Nephron (organoid): ENCODE measurements around the gene SCAI.
"Not testable (repeated sequence)": the region's sequence is repeated elsewhere in the genome, so short reads cannot be mapped to it uniquely, and the experiment has no call there.

Experiments
- H3K27ac Mint-ChIP-seq, 3 experiments: 2 replicates each; pipeline ENCODE4 v1.8.0; 2020; ENCODE audit warnings: mixed read lengths in 3 of 3, mild to moderate bottlenecking in 2 of 3, moderate library complexity in 1 of 3
- H3K27me3 Mint-ChIP-seq: 2 replicates; pipeline ENCODE4 v1.8.0; 2021; ENCODE audit warnings: low read depth, mild to moderate bottlenecking, moderate library complexity, mixed read lengths
- H3K36me3 Mint-ChIP-seq: 2 replicates; pipeline ENCODE4 v1.8.0; 2020; ENCODE audit warnings: low read depth, mixed read lengths
- H3K4me1 Mint-ChIP-seq: 2 replicates; pipeline ENCODE4 v1.8.0; 2020; ENCODE audit warnings: mixed read lengths
- H3K4me3 Mint-ChIP-seq, 3 experiments: 2 replicates each; pipeline ENCODE4 v1.8.0; 2020; ENCODE audit warnings: mild to moderate bottlenecking in 3 of 3, mixed read lengths in 3 of 3, moderate library complexity in 2 of 3
- H3K9me3 Mint-ChIP-seq: 2 replicates; pipeline ENCODE4 v1.8.0; 2020; ENCODE audit warnings: mixed read lengths
- CTCF ChIP-seq, 3 experiments: fragments of 200-600 bp; sonication (generic); IDR thresholded peaks; one replicate each; pipeline ENCODE4 v1.5.0; 2021; ENCODE audit warnings: antibody characterized with exemption in 3 of 3; ENCODE audit not compliant: unreplicated experiment in 3 of 3

Gene SCAI

GRCh38 chr9:125121146-125121545 lies 22.2 kb downstream of the SCAI start:
- Mint-ChIP-seq H3K9me3 (no peaks in the 10 kb centered on the region), H3K36me3 (peaks cover 9% of the 10 kb centered on the region), H3K27ac (peak overlapping the region in 2 of 3 experiments; percentile 26 to 37), H3K4me1 (peaks cover 24% of the 10 kb centered on the region), H3K27me3 (peaks cover 3% of the 10 kb centered on the region), H3K4me3 (no peak overlapping the region)
- no peak for TF ChIP-seq CTCF (IDR thresholded peaks at IDR 0.05; ENCODE audit: unreplicated experiment in 3 of 3)

- no peak for TF ChIP-seq CTCF (IDR thresholded peaks at IDR 0.05; ENCODE audit: unreplicated experiment in 3 of 3)
- peaks cover 6% of the 10 kb centered on the region for H3K36me3 Mint-ChIP-seq
- H3K27me3 Mint-ChIP-seq = no peaks in the 10 kb centered on the region
- no peak overlapping the region for H3K4me3 Mint-ChIP-seq
- H3K4me1 Mint-ChIP-seq = peaks cover 16% of the 10 kb centered on the region
- H3K27ac Mint-ChIP-seq = peak overlapping the region in 2 of 3 experiments; percentile 35 to 47
- H3K9me3 Mint-ChIP-seq = no peaks in the 10 kb centered on the region
These were observed 23.6 kb downstream of the SCAI start for GRCh38 chr9:125119643-125120286.

- H3K4me3 Mint-ChIP-seq, H3K9me3 Mint-ChIP-seq, H3K4me1 Mint-ChIP-seq, H3K36me3 Mint-ChIP-seq, H3K27me3 Mint-ChIP-seq, H3K27ac Mint-ChIP-seq: not testable (repeated sequence)
These were observed 24.6 kb downstream of the SCAI start for GRCh38 chr9:125118696-125119095.

- not testable (repeated sequence) for H3K27me3 Mint-ChIP-seq, H3K27ac Mint-ChIP-seq, H3K4me3 Mint-ChIP-seq, H3K4me1 Mint-ChIP-seq
- H3K9me3 Mint-ChIP-seq = peaks cover 37% of the 10 kb centered on the region
- peaks cover 45% of the 10 kb centered on the region for H3K36me3 Mint-ChIP-seq
These were observed 28.8 kb downstream of the SCAI start for GRCh38 chr9:125114503-125114902.

GRCh38 chr9:125110464-125110863 lies 32.9 kb downstream of the SCAI start:
- H3K4me1 Mint-ChIP-seq = peaks cover 7% of the 10 kb centered on the region
- peaks cover 41% of the 10 kb centered on the region for H3K9me3 Mint-ChIP-seq
- H3K4me3 Mint-ChIP-seq = no peak overlapping the region
- H3K36me3 Mint-ChIP-seq = peaks cover 47% of the 10 kb centered on the region
- no peak for TF ChIP-seq CTCF (IDR thresholded peaks at IDR 0.05; ENCODE audit: unreplicated experiment in 3 of 3)
- no peaks in the 10 kb centered on the region for H3K27me3 Mint-ChIP-seq
- H3K27ac Mint-ChIP-seq = no peak overlapping the region

- peaks cover 18% of the 10 kb centered on the region for H3K4me1 Mint-ChIP-seq
- peaks cover 38% of the 10 kb centered on the region for H3K9me3 Mint-ChIP-seq
- not testable (repeated sequence) for H3K27me3 Mint-ChIP-seq, H3K4me3 Mint-ChIP-seq, H3K27ac Mint-ChIP-seq
- peaks cover 40% of the 10 kb centered on the region for H3K36me3 Mint-ChIP-seq
These were observed 34.8 kb downstream of the SCAI start for GRCh38 chr9:125108541-125108940.

GRCh38 chr9:125106285-125106893 lies 36.9 kb downstream of the SCAI start:
- no peaks in the 10 kb centered on the region for H3K27me3 Mint-ChIP-seq
- TF ChIP-seq CTCF (IDR thresholded peaks at IDR 0.05; ENCODE audit: unreplicated experiment in 3 of 3) = no peak
- H3K4me1 Mint-ChIP-seq = peaks cover 31% of the 10 kb centered on the region
- peaks cover 20% of the 10 kb centered on the region for H3K36me3 Mint-ChIP-seq
- H3K4me3 Mint-ChIP-seq = no peak overlapping the region
- peaks cover 19% of the 10 kb centered on the region for H3K9me3 Mint-ChIP-seq
- peak overlapping the region in 2 of 3 experiments; percentile 20 to 40 for H3K27ac Mint-ChIP-seq
